Gastroesophageal sphincter (tissue), 3 donors: ENCODE results near the gene VCAM1.

ENCODE experiments used
- POLR2A ChIP-seq, 2 donors: fragments of 450-650 bp; IDR thresholded peaks; one replicate each; pipeline ENCODE4 v1.6.1; 2017; ENCODE audit warnings: antibody characterized with exemption in 2 of 2, mild to moderate bottlenecking in 2 of 2, moderate library complexity in 1 of 2
- TF ChIP-seq, protein P1 (sequence below), 4 experiments: fragments of 200-600 bp in 2 of 4; fragments of 450-650 bp in 2 of 4; sonication (generic) in 1 of 4; IDR thresholded peaks; one replicate each; pipeline ENCODE4 v1.5.1; 2017 to 2019; ENCODE audit warnings: antibody characterized with exemption in 4 of 4, mild to moderate bottlenecking in 2 of 4, moderate library complexity in 2 of 4

DNA sequence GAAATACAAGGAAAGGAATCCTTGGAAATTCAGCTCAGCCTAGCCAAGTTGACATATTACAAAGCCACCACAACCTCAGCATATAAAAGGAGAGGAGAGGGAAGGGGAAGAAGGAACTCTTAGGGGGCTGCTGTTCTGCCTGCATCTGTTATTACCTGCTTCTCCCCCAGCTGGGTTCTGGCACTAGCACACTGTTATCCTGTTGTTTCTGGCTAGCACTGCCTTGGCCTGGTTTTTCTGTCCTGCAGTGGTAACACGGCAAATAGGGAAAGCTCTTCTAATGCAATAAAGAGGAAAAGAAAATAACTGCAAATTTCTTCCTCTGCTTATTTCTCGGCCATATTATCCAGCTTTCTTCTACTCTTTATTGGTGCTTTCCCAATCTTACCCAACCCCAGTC is 16.5 kb upstream of the VCAM1 start:
- TF ChIP-seq POLR2A (IDR thresholded peaks at IDR 0.05): no peak
- TF ChIP-seq, protein P1, sequence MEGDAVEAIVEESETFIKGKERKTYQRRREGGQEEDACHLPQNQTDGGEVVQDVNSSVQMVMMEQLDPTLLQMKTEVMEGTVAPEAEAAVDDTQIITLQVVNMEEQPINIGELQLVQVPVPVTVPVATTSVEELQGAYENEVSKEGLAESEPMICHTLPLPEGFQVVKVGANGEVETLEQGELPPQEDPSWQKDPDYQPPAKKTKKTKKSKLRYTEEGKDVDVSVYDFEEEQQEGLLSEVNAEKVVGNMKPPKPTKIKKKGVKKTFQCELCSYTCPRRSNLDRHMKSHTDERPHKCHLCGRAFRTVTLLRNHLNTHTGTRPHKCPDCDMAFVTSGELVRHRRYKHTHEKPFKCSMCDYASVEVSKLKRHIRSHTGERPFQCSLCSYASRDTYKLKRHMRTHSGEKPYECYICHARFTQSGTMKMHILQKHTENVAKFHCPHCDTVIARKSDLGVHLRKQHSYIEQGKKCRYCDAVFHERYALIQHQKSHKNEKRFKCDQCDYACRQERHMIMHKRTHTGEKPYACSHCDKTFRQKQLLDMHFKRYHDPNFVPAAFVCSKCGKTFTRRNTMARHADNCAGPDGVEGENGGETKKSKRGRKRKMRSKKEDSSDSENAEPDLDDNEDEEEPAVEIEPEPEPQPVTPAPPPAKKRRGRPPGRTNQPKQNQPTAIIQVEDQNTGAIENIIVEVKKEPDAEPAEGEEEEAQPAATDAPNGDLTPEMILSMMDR (IDR thresholded peaks at IDR 0.05): no peak
